ENCODE measurements around the gene PDZD2. TPM values are rescaled to one million over a fixed set of nuclear protein-coding genes. Genes with fewer than 3 reads are reported as not detected.

Gene PDZD2
- total and polyA plus RNA-seq, 2 experiments from 2014 or later, result 8.3 to 16.9 TPM

GRCh38 chr5:32127711-32128110 lies 488.8 kb downstream of the PDZD2 start:
- H3K27me3 Mint-ChIP-seq (ENCODE audit: insufficient read depth, low read depth, poor library complexity), result no peaks in the 10 kb centered on the region
- ATAC-seq, result peak; percentile 86

More at GRCh38 chr5:32127711-32128110, 488.8 kb downstream of the PDZD2 start:
- Mint-ChIP-seq H3K36me3 (ENCODE audit: low read depth) (peaks cover 20% of the 10 kb centered on the region; the same call in 2 of the 3 replicates), H3K4me1 (peaks cover 22% of the 10 kb centered on the region), H3K4me3 (no peak overlapping the region), H3K27ac (peak overlapping the region; percentile 9), H3K9me3 (no peaks in the 10 kb centered on the region)
- peaks cover 82% of the 10 kb centered on the region for H3K79me2 ChIP-seq (replicated peaks; ENCODE audit: insufficient read depth)
- peak; percentile 19 for DNase-seq (ENCODE audit: low spot score)
- H4K20me1 ChIP-seq (replicated peaks; ENCODE audit: insufficient read depth), result peaks cover 16% of the 10 kb centered on the region
- H3K36me3 ChIP-seq (ENCODE audit: insufficient read depth), result peaks cover 6% of the 10 kb centered on the region; the same call in 1 of the 2 replicates
- peak overlapping the region; percentile 30; the same call in 1 of the 2 replicates for H3K27ac ChIP-seq (ENCODE audit: low read depth)
- no peak overlapping the region for H2AFZ ChIP-seq
- TF ChIP-seq ZNF462 (CRISPR knock-in tag; IDR thresholded peaks at IDR 0.05) (no peak), EZH2phosphoT487 (IDR thresholded peaks at IDR 0.05; ENCODE audit: unreplicated experiment) (no peak), STAT1 (IDR thresholded peaks at IDR 0.05; ENCODE audit: unreplicated experiment) (no peak), ZNF114 (CRISPR knock-in tag; IDR thresholded peaks at IDR 0.05) (no peak), NANOG (IDR thresholded peaks at IDR 0.05; ENCODE audit: borderline replicate concordance) (no peak), CTCF (conservative IDR thresholded peaks at IDR 0.05; ENCODE audit: low read depth in 2 of 2) (no peak), ETS1 (IDR thresholded peaks at IDR 0.05) (no peak)
- H3K27me3 ChIP-seq (ENCODE audit: insufficient read depth), result no peaks in the 10 kb centered on the region
- H3K4me3 ChIP-seq, result no peak overlapping the region
- H3K9me2 ChIP-seq (ENCODE audit: insufficient read depth), result no peaks in the 10 kb centered on the region
- no peak overlapping the region for H3K4me2 ChIP-seq
- H3F3A ChIP-seq (replicated peaks; ENCODE audit: low read depth), result no peaks in the 10 kb centered on the region
- H3K4me1 ChIP-seq (ENCODE audit: insufficient read depth), result no peaks in the 10 kb centered on the region

Measured in GM23338 (cell line).